ENCODE results near the gene ZNF367.
"Not testable (repeated sequence)": the region's sequence is repeated elsewhere in the genome, so short reads cannot be mapped to it uniquely, and the experiment has no call there.

Gene ZNF367

DNA sequence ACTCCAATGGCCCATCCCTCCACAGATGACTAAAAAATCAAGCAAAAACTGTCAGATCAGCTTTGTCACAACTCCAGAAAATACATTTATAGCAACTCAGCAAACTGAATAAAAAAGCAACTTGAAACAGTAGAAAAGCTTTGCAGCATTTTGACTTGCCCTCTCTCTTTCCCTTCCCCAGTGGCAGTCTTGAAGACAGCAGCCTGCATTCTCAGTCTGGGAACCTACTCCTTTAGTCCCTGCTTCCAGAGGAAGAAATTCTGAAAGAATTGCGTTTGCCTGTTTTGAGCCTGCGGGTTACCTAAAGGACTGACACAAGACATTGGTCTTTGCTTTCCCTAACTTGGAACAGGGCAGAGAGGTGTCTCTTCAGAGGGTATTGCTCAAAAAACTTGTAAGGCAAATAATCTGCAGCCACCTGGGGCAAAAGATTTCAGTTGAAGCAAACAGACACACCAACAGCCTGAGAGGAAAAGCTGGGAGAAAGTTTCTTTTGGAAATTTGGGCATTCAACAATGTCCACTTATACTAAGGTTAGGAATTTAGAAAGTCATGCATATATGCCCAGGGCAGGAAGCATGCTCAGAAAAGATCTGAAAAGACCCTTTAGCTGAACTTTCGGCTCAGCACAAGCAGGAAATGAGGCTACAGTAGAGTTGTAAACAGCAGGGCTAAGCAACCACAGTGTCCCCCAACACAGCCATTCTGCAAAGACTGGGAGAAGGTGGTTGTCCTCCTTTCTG lies 19.4 kb downstream of the ZNF367 start:
- peak; percentile 31 for DNase-seq

DNA sequence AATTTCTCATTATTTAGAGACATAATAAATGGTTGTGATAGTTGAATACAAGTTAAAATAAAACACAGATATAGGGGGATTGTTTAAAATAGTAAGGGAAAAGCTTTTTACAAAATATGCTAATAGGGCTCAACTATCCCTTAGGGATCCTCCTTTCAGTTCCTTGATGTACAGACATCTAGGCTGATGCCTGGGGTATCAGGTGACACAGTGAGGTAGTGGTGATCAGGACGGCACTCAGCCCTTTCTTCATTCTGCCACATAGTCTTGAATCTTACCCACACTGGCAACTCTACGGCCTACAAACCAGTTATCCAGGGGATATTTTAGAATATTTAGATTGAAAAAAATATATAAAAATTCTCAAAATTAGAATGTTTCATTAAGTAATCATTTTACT lies 22.2 kb downstream of the ZNF367 start:
- no peak for DNase-seq

- no peak for DNase-seq
Measured at GRCh38 chr9:96394832-96395496, 23.2 kb downstream of the ZNF367 start.

DNA sequence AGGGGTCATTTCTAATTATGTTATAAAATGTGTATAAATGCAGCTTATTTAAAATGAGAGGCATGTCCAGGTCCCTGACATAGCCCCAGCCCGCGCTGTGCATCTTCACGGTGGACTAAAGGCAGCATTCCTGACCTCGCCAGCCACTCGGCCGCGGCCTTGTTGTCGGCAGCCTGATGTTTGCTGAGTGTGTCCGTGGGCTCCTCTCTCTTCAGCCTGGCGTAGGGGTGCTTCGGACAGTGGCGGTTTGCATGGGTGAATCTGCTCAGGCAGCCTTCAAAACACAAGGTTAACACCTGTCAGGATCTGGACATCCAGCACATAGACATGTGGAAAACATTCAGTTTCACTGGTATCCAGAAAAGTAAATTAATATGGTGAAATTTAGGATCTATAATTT lies 25.9 kb downstream of the ZNF367 start:
- no peak for DNase-seq

DNA sequence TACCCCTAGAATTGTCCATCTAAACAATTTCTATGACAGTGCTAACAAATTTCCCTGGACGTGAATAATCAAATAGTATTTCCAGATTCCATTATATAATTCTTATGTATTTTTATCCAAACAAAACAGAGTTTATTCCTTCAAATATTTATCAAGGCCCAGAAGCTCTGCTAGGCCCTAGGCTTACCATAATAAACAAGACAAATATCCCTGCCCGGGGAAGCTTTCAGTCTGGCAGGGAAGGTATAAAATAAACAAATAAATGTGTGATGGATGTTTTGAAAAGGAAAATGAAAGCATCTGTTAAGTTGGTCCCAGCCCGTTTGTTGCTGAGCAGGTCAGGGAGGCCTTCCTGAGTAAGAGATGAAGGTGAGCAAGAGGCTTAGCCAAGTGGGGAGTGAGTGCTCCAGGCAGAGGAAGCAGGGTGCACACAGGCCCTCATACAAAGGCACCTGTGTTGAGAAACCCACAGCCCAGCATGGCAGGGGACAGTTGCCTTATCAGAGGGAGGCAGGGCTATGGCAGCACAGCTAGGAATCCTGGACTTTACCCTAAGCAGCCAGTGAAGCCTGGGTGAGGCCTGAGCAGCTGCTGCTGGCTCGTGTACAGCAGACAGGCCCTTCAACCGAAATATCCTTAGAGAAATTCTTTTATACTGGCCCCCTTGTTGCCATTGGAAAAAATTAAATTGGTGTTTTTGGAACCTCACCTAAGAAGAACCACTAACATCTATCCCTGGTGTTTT lies 27.0 kb downstream of the ZNF367 start:
- no peak for DNase-seq

GRCh38 chr9:96388144-96388543 lies 30.0 kb downstream of the ZNF367 start:
- no peak for DNase-seq

DNA sequence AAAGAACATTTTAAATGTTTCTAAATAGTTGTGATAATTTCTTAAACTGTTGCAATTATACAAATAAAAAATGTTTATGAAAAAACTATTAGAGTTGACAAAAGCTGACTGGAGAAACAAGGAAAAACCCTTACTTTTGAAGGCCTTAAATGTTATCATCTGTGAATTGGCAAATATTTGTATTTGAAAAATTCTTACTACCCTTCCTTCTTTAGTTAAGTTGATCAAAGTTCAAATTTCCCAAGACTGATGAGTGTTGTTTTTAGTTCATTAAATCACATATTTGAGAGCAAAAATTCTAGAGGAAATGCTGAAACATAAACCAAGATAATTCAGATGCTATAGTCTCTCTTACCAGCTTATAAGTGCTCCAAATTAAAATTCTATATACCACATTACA lies 32.0 kb downstream of the ZNF367 start:
- no peak for DNase-seq

GRCh38 chr9:96383165-96383942 lies 34.8 kb downstream of the ZNF367 start, which contains the start of gene SLC35D2:
Gene SLC35D2 (minus strand): TSS chr9:96383711. CDS start chr9:96383634, 77 bp downstream.
- DNase-seq = peak; percentile 17

- no peak for DNase-seq
Measured at GRCh38 chr9:96382839-96383164, 35.4 kb downstream of the ZNF367 start.

GRCh38 chr9:96382175-96382574 lies 36.0 kb downstream of the ZNF367 start:
- no peak for DNase-seq

DNA sequence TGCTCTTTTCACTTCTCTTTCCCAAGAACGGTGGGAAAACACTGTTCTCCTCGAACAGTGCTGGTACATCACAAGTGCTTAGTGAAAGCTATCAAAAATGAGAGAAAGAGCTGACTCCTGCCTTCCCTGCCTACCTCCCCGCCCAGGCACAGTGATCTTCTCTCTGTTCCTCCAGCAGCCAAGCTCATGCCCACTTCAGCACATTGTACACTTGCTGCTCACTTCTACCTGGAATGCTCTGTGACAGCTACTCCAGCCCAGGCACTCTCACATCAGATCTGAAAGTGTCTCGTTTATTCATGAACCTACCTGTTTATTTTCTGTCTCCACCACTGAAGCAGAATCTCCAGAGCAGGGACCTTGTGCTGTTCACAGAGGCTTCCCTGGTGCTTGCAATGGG lies 36.5 kb downstream of the ZNF367 start:
- no peak for DNase-seq

GRCh38 chr9:96381125-96381524 lies 37.0 kb downstream of the ZNF367 start:
- DNase-seq = no peak

DNA sequence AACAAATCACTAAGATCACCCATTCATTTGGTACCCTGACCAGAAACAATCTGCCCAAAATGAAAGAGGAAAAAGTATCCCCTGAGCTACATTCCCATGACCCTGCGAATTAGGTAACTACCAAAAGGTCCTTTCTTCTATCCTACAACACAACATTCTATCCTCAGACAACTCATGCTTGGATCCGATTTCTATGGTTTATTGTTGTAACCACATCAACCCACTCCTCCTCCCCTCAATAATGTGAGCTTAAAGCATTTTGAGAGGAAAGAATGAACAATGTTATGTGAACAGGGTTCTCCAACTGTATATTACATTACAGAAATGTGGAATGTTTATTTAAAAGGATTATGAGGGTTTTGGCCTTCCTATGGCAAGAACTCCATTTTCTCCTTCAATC lies 38.7 kb downstream of the ZNF367 start:
- no peak for DNase-seq

GRCh38 chr9:96378187-96378586 lies 40.0 kb downstream of the ZNF367 start:
- no peak for DNase-seq

- DNase-seq = no peak
Measured at GRCh38 chr9:96376891-96377874, 41.0 kb downstream of the ZNF367 start.

GRCh38 chr9:96375507-96375906 lies 42.7 kb downstream of the ZNF367 start:
- not testable (repeated sequence) for DNase-seq

GRCh38 chr9:96367943-96368342 lies 50.2 kb downstream of the ZNF367 start:
- no peak for DNase-seq

DNA sequence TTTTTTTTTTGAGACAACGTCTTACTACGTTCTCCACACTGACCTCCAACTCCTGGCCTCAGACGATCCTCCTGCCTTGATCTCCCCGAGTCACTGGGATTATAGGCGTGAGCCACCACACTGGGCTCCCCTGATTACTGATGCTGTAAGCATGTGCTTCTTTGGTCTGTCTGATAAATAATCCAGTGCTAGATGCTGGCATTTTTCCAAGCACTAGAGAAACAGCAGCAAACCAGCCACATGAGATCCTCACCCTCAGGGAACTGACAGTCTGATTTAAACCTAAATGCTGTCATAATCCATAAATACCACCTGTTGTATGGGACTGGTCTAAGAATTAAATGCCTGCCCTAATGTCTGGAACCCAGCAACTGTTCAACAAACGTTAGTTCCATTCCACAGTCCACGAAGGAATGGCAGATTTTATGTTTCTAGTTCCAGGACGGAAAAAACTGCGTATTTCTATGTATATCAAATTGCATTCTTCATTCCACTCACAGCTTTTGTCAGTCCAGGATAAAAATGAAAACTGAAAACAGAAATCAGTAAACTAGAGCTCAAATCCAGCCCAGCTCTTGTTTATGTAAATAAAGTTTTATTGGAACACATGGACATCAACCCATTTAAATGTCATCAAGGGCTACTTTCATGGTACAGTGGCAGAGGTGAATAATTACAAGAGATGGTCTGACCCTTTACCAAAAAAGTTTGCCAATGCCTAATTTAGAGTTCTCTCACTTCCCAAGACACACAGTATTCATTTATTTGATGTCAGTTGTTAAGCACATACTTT lies 54.8 kb downstream of the ZNF367 start:
- DNase-seq = no peak

DNA sequence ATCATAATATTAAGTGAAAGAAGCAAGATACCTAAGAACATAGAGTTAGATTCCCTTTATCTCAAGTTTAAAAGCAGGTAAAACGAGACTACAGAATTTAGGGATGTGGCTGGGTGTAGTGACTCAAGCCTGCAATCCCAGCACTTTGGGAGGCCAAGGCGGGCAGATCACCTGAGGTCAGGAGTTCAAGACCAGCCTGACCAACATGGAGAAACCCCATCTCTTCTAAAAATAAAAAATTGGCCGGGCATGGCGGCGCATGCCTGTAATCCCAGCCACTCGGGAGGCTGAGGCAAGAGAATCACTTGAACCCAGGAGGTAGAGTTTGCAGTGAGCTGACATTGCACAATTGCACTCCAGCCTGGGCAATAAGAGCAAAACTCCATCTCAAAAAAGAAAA lies 56.1 kb downstream of the ZNF367 start:
- not testable (repeated sequence) for DNase-seq

- no peak for DNase-seq
Measured at GRCh38 chr9:96361668-96362067, 56.5 kb downstream of the ZNF367 start.

- DNase-seq = no peak
Measured at GRCh38 chr9:96360976-96361375, 57.2 kb downstream of the ZNF367 start.

Measured in activated gamma-delta T cell treated with Interleukin-2 at 50 U/mL for 16 hours (primary cell).